Activated naive CD4-positive, alpha-beta T cell treated with anti-CD3 and anti-CD28 coated beads for 36 hours (primary cell): Measurements from ENCODE around the gene DDR1. TPM values are rescaled to one million over a fixed set of nuclear protein-coding genes. Genes with fewer than 3 reads are reported as not detected.
A peak's percentile ranks its signal among the peaks of the same experiment; 100 is the strongest.
"Not testable (repeated sequence)": the region's sequence is repeated elsewhere in the genome, so short reads cannot be mapped to it uniquely, and the experiment has no call there.

Experiments used
- CTCF ChIA-PET: fragments of 350-600 bp; sonication (Branson Sonifier 250); formaldehyde crosslinking; loops from one replicate; lab custom pipeline; 2021; ENCODE audit warnings: antibody characterized with exemption; lab: Charles Lee
- DNase-seq: peaks from one replicate; pipeline ENCODE4 v3.0.0-alpha.2; 2020
- H3K27ac Mint-ChIP-seq: one replicate; pipeline ENCODE4 v1.8.0; 2021; ENCODE audit warnings: mild to moderate bottlenecking, mixed read lengths
- H3K27me3 Mint-ChIP-seq: one replicate; pipeline ENCODE4 v1.8.0; 2021; ENCODE audit warnings: low read depth, mixed read lengths
- H3K36me3 Mint-ChIP-seq: one replicate; pipeline ENCODE4 v1.8.0; 2021; ENCODE audit warnings: low read depth, mixed read lengths
- H3K4me1 Mint-ChIP-seq: one replicate; pipeline ENCODE4 v1.8.0; 2021; ENCODE audit warnings: low read depth, mixed read lengths
- H3K4me3 Mint-ChIP-seq: one replicate; pipeline ENCODE4 v1.8.0; 2021; ENCODE audit warnings: mild to moderate bottlenecking, moderate library complexity, mixed read lengths
- H3K9me3 Mint-ChIP-seq: one replicate; pipeline ENCODE4 v1.8.0; 2021; ENCODE audit warnings: mixed read lengths
- intact Hi-C: fragments of 100-400 bp; cut with micrococcal nuclease; formaldehyde crosslinking; loops from one replicate; pipeline ENCODE4 v1.15.1; 2023
- total RNA-seq, 2 experiments: library from RNA; stranded (reverse); gene quantifications; one replicate each; pipeline ENCODE4 v1.2.3, GENCODE V29; 2021

The DDR1 gene
- total RNA-seq, 2 experiments from 2014 or later = 9.5 to 10.1 TPM

- Mint-ChIP-seq H3K27ac (no peak overlapping the region), H3K36me3 (no peaks in the 10 kb centered on the region), H3K4me3 (no peak overlapping the region), H3K27me3 (no peaks in the 10 kb centered on the region), H3K4me1 (peaks cover 17% of the 10 kb centered on the region), H3K9me3 (no peaks in the 10 kb centered on the region)
- intact Hi-C loops = no loop called here
- CTCF ChIA-PET = interaction anchor here (0.6 to 2.2 kb wide), 4 partner anchors 12 to 744 kb away, joined by 3 to 10 read pairs (median 3); partner anchors contain the start of gene LST1
- DNase-seq = no peak
These were observed 42.4 kb upstream of the DDR1 start for GRCh38 chr6:30841644-30842504.

GRCh38 chr6:30842754-30843610 is 41.3 kb upstream of the DDR1 start:
- Mint-ChIP-seq H3K36me3 (no peaks in the 10 kb centered on the region), H3K9me3 (no peaks in the 10 kb centered on the region), H3K4me1 (peaks cover 18% of the 10 kb centered on the region), H3K27me3 (no peaks in the 10 kb centered on the region), H3K4me3 (no peak overlapping the region), H3K27ac (no peak overlapping the region)
- intact Hi-C loops = no loop called here
- CTCF ChIA-PET = interaction anchor here (0.6 to 2.2 kb wide), 6 partner anchors 13 to 743 kb away, joined by 3 to 10 read pairs (median 3); partner anchors contain the start of gene LST1
- DNase-seq = peak; percentile 32

GRCh38 chr6:30843611-30843998 is 40.7 kb upstream of the DDR1 start:
- peak overlapping the region; percentile 19 for H3K4me3 Mint-ChIP-seq
- CTCF ChIA-PET = interaction anchor here (0.6 to 2.2 kb wide), 7 partner anchors 14 to 243 kb away, joined by 3 to 10 read pairs (median 3); no protein-coding TSS in a partner anchor
- no peaks in the 10 kb centered on the region for H3K27me3 Mint-ChIP-seq
- H3K9me3 Mint-ChIP-seq = no peaks in the 10 kb centered on the region
- DNase-seq = no peak
- intact Hi-C loops = no loop called here
- H3K27ac Mint-ChIP-seq = no peak overlapping the region
- no peaks in the 10 kb centered on the region for H3K36me3 Mint-ChIP-seq
- peaks cover 18% of the 10 kb centered on the region for H3K4me1 Mint-ChIP-seq

- H3K4me3 Mint-ChIP-seq = no peak overlapping the region
- H3K9me3 Mint-ChIP-seq = no peaks in the 10 kb centered on the region
- DNase-seq = no peak
- no peak overlapping the region for H3K27ac Mint-ChIP-seq
- H3K27me3 Mint-ChIP-seq = no peaks in the 10 kb centered on the region
- CTCF ChIA-PET = interaction anchor here (0.6 to 2.2 kb wide), 7 partner anchors 14 to 598 kb away, joined by 3 to 10 read pairs (median 3); no protein-coding TSS in a partner anchor
- no peaks in the 10 kb centered on the region for H3K36me3 Mint-ChIP-seq
- H3K4me1 Mint-ChIP-seq = peaks cover 18% of the 10 kb centered on the region
- intact Hi-C loops = no loop called here
These were observed 40.2 kb upstream of the DDR1 start for GRCh38 chr6:30844118-30844535.

GRCh38 chr6:30845183-30845582 is 39.1 kb upstream of the DDR1 start:
- DNase-seq = no peak
- no peak overlapping the region for H3K4me3 Mint-ChIP-seq
- CTCF ChIA-PET = interaction anchor here (1.4 kb wide), 1 partner anchor 15 kb away, joined by 4 read pairs; no protein-coding TSS in a partner anchor

GRCh38 chr6:30847421-30847970 is 36.8 kb upstream of the DDR1 start:
- no peak for DNase-seq
- intact Hi-C loops = no loop called here
- Mint-ChIP-seq H3K27ac (no peak overlapping the region), H3K36me3 (peaks cover 3% of the 10 kb centered on the region), H3K4me3 (no peak overlapping the region), H3K4me1 (peaks cover 15% of the 10 kb centered on the region), H3K27me3 (no peaks in the 10 kb centered on the region), H3K9me3 (peaks cover 20% of the 10 kb centered on the region)
- CTCF ChIA-PET = no interaction called here

More at GRCh38 chr6:30845183-30845582, 39.1 kb upstream of the DDR1 start:
- H3K27ac Mint-ChIP-seq = no peak overlapping the region
- H3K36me3 Mint-ChIP-seq = no peaks in the 10 kb centered on the region
- peaks cover 2% of the 10 kb centered on the region for H3K9me3 Mint-ChIP-seq
- intact Hi-C loops = no loop called here
- H3K4me1 Mint-ChIP-seq = peaks cover 18% of the 10 kb centered on the region
- H3K27me3 Mint-ChIP-seq = no peaks in the 10 kb centered on the region

GRCh38 chr6:30847971-30848436 is 36.3 kb upstream of the DDR1 start:
- peaks cover 17% of the 10 kb centered on the region for H3K4me1 Mint-ChIP-seq
- H3K27ac Mint-ChIP-seq = no peak overlapping the region
- no peak for DNase-seq
- peaks cover 22% of the 10 kb centered on the region for H3K9me3 Mint-ChIP-seq
- H3K36me3 Mint-ChIP-seq = peaks cover 3% of the 10 kb centered on the region
- intact Hi-C loops = no loop called here
- CTCF ChIA-PET = no interaction called here
- H3K27me3 Mint-ChIP-seq = no peaks in the 10 kb centered on the region
- no peak overlapping the region for H3K4me3 Mint-ChIP-seq

GRCh38 chr6:30849903-30850651 is 34.2 kb upstream of the DDR1 start:
- CTCF ChIA-PET = interaction anchor here (0.8 kb wide), 1 partner anchor 30 kb away, joined by 3 read pairs; no protein-coding TSS in a partner anchor
- Mint-ChIP-seq H3K4me3 (no peak overlapping the region), H3K27ac (no peak overlapping the region), H3K36me3 (peaks cover 3% of the 10 kb centered on the region), H3K9me3 (peaks cover 22% of the 10 kb centered on the region), H3K4me1 (peaks cover 5% of the 10 kb centered on the region), H3K27me3 (no peaks in the 10 kb centered on the region)
- intact Hi-C loops = no loop called here
- DNase-seq = no peak

GRCh38 chr6:30852459-30852858 is 31.9 kb upstream of the DDR1 start:
- H3K4me3 Mint-ChIP-seq, H3K36me3 Mint-ChIP-seq, H3K27me3 Mint-ChIP-seq, intact Hi-C loops, DNase-seq, H3K27ac Mint-ChIP-seq, H3K4me1 Mint-ChIP-seq: not testable (repeated sequence)
- peaks cover 22% of the 10 kb centered on the region for H3K9me3 Mint-ChIP-seq
- CTCF ChIA-PET = interaction anchor here (0.6 to 0.7 kb wide), 2 partner anchors 290 to 1231 kb away, joined by 4 to 5 read pairs; no protein-coding TSS in a partner anchor

- no peak overlapping the region for H3K4me3 Mint-ChIP-seq
- no peaks in the 10 kb centered on the region for H3K27me3 Mint-ChIP-seq
- intact Hi-C loops = no loop called here
- H3K36me3 Mint-ChIP-seq = peaks cover 7% of the 10 kb centered on the region
- CTCF ChIA-PET = interaction anchor here (0.7 kb wide), 1 partner anchor 12 kb away, joined by 3 read pairs; no protein-coding TSS in a partner anchor
- H3K9me3 Mint-ChIP-seq = peaks cover 29% of the 10 kb centered on the region
- no peak for DNase-seq
- H3K27ac Mint-ChIP-seq = no peak overlapping the region
- peaks cover 2% of the 10 kb centered on the region for H3K4me1 Mint-ChIP-seq
These were observed 29.9 kb upstream of the DDR1 start for GRCh38 chr6:30854285-30855040.
